ENCODE results near the gene ICOSLG.
"Not testable (repeated sequence)": the region's sequence is repeated elsewhere in the genome, so short reads cannot be mapped to it uniquely, and the experiment has no call there.

ICOSLG gene

GRCh38 chr21:44184862-44185261 lies 55.9 kb downstream of the ICOSLG start:
- not testable (repeated sequence) for DNase-seq

DNA sequence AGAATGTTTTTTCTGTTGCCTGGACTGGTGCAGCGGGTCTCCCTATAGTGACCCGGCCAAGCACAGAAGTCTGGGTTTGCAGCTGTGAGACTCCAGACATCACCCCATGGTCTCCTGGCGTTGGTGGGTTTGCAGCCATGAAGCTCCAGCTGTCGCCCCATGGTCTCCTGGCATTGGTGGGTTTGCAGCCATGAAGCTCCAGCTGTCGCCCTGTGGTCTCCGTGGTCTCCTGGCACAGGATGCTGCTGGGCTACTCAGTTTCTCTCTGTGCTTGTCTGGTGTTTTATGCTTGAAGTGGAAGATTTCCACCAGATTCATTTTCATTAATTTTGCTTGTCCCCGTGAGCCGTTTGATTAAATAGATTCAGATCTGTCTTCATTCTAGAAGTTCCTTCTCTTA lies 58.5 kb downstream of the ICOSLG start:
- not testable (repeated sequence) for DNase-seq

DNA sequence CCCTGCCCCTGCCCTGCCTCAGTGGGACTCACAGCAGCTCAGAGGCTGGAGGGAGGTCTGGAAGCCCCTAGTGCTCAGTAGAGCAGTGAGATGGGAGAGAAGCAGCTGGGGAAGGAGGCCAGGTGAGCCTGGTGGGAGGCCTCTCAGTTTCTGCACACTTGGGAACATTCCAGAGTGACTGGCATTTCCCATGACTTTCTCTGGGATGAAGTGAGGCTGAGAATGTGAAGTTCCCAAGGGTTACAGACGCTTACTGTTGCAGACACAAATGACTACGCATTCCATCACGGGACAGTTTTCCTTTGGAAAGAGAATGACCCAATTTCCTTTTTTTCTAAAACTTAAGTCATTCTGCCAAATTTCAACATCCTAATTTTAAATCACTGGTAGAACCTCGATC lies 59.2 kb downstream of the ICOSLG start:
- not testable (repeated sequence) for DNase-seq

DNA sequence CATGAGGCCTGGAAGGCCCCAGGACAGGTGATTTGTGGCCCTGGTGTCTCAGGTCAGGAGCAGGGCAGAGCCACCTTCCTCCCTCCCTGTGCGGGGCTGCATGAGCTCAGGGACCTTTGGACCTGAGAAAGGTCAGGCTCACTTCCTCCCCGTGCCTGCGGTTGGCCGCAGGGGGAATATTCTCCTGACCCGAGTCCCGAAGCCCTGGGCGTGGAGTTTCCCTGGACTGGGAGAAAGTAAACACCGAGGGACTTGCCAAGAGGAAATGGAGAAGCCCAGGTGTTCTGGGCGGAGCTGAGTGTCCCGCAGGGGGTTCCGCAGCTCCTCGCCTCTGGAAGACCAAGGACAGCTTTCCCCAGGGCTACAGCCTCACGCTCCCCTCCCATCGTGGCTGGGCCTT lies 64.6 kb downstream of the ICOSLG start:
- DNase-seq, result not testable (repeated sequence)

- DNase-seq, result not testable (repeated sequence)
Measured at GRCh38 chr21:44175189-44175588, 65.6 kb downstream of the ICOSLG start.

Data from amygdala (tissue), 56 donors.